ENCODE results near the gene MTA1. TPM values are rescaled to one million over a fixed set of nuclear protein-coding genes. Genes with fewer than 3 reads are reported as not detected.

Gene MTA1
- total RNA-seq, 2 experiments from 2014 or later = 103 to 217 TPM

DNA sequence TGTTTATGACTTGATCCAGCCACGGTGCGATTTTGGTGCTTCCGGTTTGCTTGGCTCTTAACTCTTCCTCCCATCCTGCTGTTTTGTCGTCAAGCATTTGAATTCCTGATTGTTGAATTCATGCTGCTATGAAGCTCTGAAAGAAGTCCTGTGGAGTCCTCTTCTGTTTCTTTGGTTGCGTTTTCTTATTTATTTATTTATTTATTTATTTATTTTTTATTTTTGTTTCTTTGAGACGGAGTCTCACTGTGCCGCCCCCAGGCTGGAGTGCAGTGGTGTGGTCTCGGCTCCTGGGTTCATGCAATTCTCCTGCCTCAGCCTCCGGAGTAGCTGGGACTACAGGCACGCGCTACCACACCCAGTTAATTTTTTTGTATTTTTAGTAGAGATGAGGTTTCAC is 3.0 kb upstream of the MTA1 start:
- Histone ChIP-seq H3K9me2 (ENCODE audit: insufficient read depth, low read length) (no peaks in the 10 kb centered on the region), H3K36me3 (ENCODE audit: insufficient read depth, low read length) (peaks cover 5% of the 10 kb centered on the region; the same call in 1 of the 2 replicates), H3K27ac (ENCODE audit: low read depth, low read length, poor library complexity, severe bottlenecking) (no peak overlapping the region), H2AFZ (ENCODE audit: low read length) (no peak overlapping the region), H3K79me2 (ENCODE audit: insufficient read depth, low read depth, low read length) (peaks cover 15% of the 10 kb centered on the region), H3K4me1 (ENCODE audit: insufficient read depth, low read length, poor library complexity, severe bottlenecking) (peaks cover 17% of the 10 kb centered on the region), H3K9me3 (ENCODE audit: low read length) (no peaks in the 10 kb centered on the region), H3K4me3 (ENCODE audit: low read depth, low read length, poor library complexity, severe bottlenecking) (no peak overlapping the region), H3K4me2 (ENCODE audit: low read length) (no peak overlapping the region), H4K20me1 (ENCODE audit: insufficient read depth, low read length) (no peaks in the 10 kb centered on the region)
- DNase-seq (ENCODE audit: low spot score) = no peak
- CTCF ChIA-PET (ENCODE audit: unreplicated experiment) = no interaction called here
- POLR2A ChIA-PET = interaction anchor here (0.7 kb wide), 1 partner anchor 116 kb away, joined by 3 read pairs; the partner anchor contains the start of gene BRF1
- BruUV-seq (replicated peaks) = no TSS peak
- TF ChIP-seq, protein P1, sequence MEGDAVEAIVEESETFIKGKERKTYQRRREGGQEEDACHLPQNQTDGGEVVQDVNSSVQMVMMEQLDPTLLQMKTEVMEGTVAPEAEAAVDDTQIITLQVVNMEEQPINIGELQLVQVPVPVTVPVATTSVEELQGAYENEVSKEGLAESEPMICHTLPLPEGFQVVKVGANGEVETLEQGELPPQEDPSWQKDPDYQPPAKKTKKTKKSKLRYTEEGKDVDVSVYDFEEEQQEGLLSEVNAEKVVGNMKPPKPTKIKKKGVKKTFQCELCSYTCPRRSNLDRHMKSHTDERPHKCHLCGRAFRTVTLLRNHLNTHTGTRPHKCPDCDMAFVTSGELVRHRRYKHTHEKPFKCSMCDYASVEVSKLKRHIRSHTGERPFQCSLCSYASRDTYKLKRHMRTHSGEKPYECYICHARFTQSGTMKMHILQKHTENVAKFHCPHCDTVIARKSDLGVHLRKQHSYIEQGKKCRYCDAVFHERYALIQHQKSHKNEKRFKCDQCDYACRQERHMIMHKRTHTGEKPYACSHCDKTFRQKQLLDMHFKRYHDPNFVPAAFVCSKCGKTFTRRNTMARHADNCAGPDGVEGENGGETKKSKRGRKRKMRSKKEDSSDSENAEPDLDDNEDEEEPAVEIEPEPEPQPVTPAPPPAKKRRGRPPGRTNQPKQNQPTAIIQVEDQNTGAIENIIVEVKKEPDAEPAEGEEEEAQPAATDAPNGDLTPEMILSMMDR (conservative IDR thresholded peaks at IDR 0.05; ENCODE audit: low read length) = no peak
- TF ChIP-seq EZH2phosphoT487 (IDR thresholded peaks at IDR 0.05; ENCODE audit: borderline replicate concordance, low read depth, low read length) = no peak
- intact Hi-C loops (cut with micrococcal nuclease; ENCODE audit: unreplicated experiment) = no loop called here

DNA sequence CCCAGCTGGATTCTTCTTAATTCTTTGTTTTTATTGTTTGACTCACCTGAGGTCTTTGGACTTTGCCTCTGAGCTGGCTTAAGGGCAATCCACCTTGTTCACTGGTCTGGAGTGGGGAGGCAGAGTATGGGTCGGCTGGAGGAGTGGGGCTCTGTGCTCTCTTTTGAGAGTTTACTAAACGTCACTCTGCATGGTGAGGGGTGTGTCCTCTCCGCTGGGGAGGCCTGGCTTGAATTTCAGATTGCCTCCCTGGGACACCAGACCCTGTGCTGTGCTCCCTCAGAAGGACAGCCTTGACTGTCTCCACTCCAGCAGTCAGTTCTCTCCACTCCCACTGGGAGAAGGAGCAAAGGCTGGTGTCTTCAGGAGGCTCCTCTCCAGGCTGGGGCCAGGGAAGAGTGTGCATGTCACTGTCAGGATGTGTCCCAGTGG is 1.9 kb upstream of the MTA1 start:
- intact Hi-C loops (cut with micrococcal nuclease; ENCODE audit: unreplicated experiment) = no loop called here
- no peak overlapping the region for H3K27ac ChIP-seq (ENCODE audit: low read depth, low read length, poor library complexity, severe bottlenecking)
- CTCF ChIA-PET (ENCODE audit: unreplicated experiment) = no interaction called here
- peaks cover 16% of the 10 kb centered on the region; the same call in 1 of the 2 replicates for H3K36me3 ChIP-seq (ENCODE audit: insufficient read depth, low read length)
- H2AFZ ChIP-seq (ENCODE audit: low read length) = no peak overlapping the region
- peaks cover 28% of the 10 kb centered on the region for H3K4me1 ChIP-seq (ENCODE audit: insufficient read depth, low read length, poor library complexity, severe bottlenecking)
- no peak for DNase-seq (ENCODE audit: low spot score)
- no peaks in the 10 kb centered on the region for H4K20me1 ChIP-seq (ENCODE audit: insufficient read depth, low read length)
- H3K9me3 ChIP-seq (ENCODE audit: low read length) = no peaks in the 10 kb centered on the region
- H3K4me2 ChIP-seq (ENCODE audit: low read length) = no peak overlapping the region
- H3K4me3 ChIP-seq (ENCODE audit: low read depth, low read length, poor library complexity, severe bottlenecking) = no peak overlapping the region
- no TSS peak for BruUV-seq (replicated peaks)
- POLR2A ChIA-PET = interaction anchor here (0.5 to 0.7 kb wide), 2 partner anchors 18 to 116 kb away, joined by 4 to 11 read pairs; no protein-coding TSS in a partner anchor
- H3K79me2 ChIP-seq (ENCODE audit: insufficient read depth, low read depth, low read length) = peaks cover 25% of the 10 kb centered on the region
- H3K9me2 ChIP-seq (ENCODE audit: insufficient read depth, low read length) = no peaks in the 10 kb centered on the region
- TF ChIP-seq, protein P1 (conservative IDR thresholded peaks at IDR 0.05; ENCODE audit: low read length) = no peak
- TF ChIP-seq EZH2phosphoT487 (IDR thresholded peaks at IDR 0.05; ENCODE audit: borderline replicate concordance, low read depth, low read length) = no peak

All from OCI-LY7 (cell line).